Mesodermal cell (in vitro differentiated cells): ENCODE data around the gene SASH1.

Experiments used
- H3K27ac ChIP-seq: 2 replicates; pipeline ENCODE4 v1.7.0; 2013; ENCODE audit warnings: mild to moderate bottlenecking, low read depth, low read length, moderate library complexity; ENCODE audit not compliant: severe bottlenecking
- H3K36me3 ChIP-seq: 2 replicates; pipeline ENCODE4 v1.7.1; 2013; ENCODE audit warnings: mild to moderate bottlenecking, low read length, moderate library complexity; ENCODE audit not compliant: control insufficient read depth, insufficient read depth
- H3K4me1 ChIP-seq: one replicate; pipeline ENCODE4 v1.7.1; 2013; ENCODE audit warnings: mild to moderate bottlenecking, low read length; ENCODE audit not compliant: insufficient read depth, control insufficient read depth, poor library complexity, severe bottlenecking
- H3K4me3 ChIP-seq: 2 replicates; pipeline ENCODE4 v1.7.0; 2013; ENCODE audit warnings: low read length, control low read depth, mild to moderate bottlenecking; ENCODE audit not compliant: insufficient read depth, poor library complexity, severe bottlenecking; ENCODE audit errors: extremely low read depth
- H3K9me3 ChIP-seq: 2 replicates; pipeline ENCODE4 v1.7.1; 2013; ENCODE audit warnings: mild to moderate bottlenecking, low read length, moderate library complexity; ENCODE audit not compliant: control insufficient read depth
- WGBS, 2 experiments: methylation state at CpG; one replicate each; pipeline ENCODE4 v1.1.5; 2013; ENCODE audit warnings: missing lambda C conversion rate in 2 of 2; ENCODE audit not compliant: insufficient coverage in 2 of 2; 5-methylcytosine and 5-hydroxymethylcytosine counted together

Gene SASH1

GRCh38 chr6:148328876-148329555 is 13.6 kb upstream of the SASH1 start:
- no peaks in the 10 kb centered on the region for H3K9me3 ChIP-seq
- no peak overlapping the region for H3K4me3 ChIP-seq
- peak overlapping the region; percentile 86 for H3K27ac ChIP-seq
- H3K4me1 ChIP-seq: peaks cover 12% of the 10 kb centered on the region
- no peaks in the 10 kb centered on the region for H3K36me3 ChIP-seq

- H3K36me3 ChIP-seq: no peaks in the 10 kb centered on the region
- peak overlapping the region; percentile 86 for H3K27ac ChIP-seq
- WGBS, 2 experiments: 91 to 92% methylated on average over 4 to 5 of the region's 7 CpGs
- peaks cover 12% of the 10 kb centered on the region for H3K4me1 ChIP-seq
- no peaks in the 10 kb centered on the region for H3K9me3 ChIP-seq
- no peak overlapping the region for H3K4me3 ChIP-seq
Measured at GRCh38 chr6:148329596-148330381, 12.8 kb upstream of the SASH1 start.

DNA sequence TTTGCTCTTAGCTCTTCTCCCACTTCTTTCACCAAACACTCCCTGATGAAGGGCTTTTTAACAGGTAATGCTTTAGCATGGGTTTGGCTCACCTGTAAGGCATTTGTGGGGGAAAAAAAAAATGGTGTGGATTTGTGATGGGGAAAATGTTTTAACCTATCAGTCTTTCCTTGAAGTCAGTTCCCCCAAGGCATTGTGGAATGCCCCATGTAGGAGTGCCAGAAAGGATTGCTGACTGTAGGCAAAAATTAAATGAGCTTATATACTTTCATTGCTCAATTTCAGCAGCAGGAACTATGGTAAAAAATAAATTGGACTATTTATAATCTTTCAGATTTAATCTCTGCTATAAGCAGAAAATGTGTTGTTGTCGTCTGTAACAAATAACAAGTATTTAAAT is 10.6 kb upstream of the SASH1 start:
- WGBS, 2 experiments: no CpG with 5 or more reads among the region's 1 CpG

DNA sequence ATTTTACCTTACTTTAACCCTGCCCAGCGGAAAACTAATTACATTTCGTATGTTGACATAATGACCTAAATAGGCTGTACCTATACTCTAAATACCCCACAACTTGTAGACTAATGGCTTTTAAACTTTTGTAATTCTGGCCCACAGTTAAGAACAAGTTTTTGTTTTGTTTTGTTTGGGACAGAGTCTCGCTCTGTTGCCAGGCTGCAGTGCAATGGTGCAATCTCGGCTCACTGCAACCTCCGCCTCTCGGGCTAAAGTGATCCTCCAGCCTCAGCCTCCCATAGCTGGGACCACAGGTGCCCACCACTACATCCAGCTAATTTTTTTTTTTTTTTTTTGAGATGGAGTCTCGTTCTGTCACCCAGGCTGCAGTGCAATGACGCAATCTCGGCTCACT is 5.7 kb upstream of the SASH1 start:
- 95% methylated on average over 2 of the region's 9 CpGs; no CpG with 5 or more reads in 1 of the 2 experiments for WGBS, 2 experiments
- H3K27ac ChIP-seq: no peak overlapping the region
- H3K4me3 ChIP-seq: no peak overlapping the region
- H3K4me1 ChIP-seq: peaks cover 12% of the 10 kb centered on the region
- H3K9me3 ChIP-seq: no peaks in the 10 kb centered on the region
- no peaks in the 10 kb centered on the region for H3K36me3 ChIP-seq

More for the DNA sequence above, 10.6 kb upstream of the SASH1 start:
- H3K4me3 ChIP-seq: no peak overlapping the region
- H3K9me3 ChIP-seq: no peaks in the 10 kb centered on the region
- H3K36me3 ChIP-seq: no peaks in the 10 kb centered on the region
- no peak overlapping the region for H3K27ac ChIP-seq
- H3K4me1 ChIP-seq: peaks cover 16% of the 10 kb centered on the region

GRCh38 chr6:148339766-148340165 is 2.9 kb upstream of the SASH1 start:
- no peaks in the 10 kb centered on the region for H3K36me3 ChIP-seq
- H3K9me3 ChIP-seq: no peaks in the 10 kb centered on the region
- no peak overlapping the region for H3K4me3 ChIP-seq
- peaks cover 14% of the 10 kb centered on the region for H3K4me1 ChIP-seq
- 97 to 100% methylated on average over 4 to 5 of the region's 5 CpGs for WGBS, 2 experiments
- H3K27ac ChIP-seq: no peak overlapping the region

DNA sequence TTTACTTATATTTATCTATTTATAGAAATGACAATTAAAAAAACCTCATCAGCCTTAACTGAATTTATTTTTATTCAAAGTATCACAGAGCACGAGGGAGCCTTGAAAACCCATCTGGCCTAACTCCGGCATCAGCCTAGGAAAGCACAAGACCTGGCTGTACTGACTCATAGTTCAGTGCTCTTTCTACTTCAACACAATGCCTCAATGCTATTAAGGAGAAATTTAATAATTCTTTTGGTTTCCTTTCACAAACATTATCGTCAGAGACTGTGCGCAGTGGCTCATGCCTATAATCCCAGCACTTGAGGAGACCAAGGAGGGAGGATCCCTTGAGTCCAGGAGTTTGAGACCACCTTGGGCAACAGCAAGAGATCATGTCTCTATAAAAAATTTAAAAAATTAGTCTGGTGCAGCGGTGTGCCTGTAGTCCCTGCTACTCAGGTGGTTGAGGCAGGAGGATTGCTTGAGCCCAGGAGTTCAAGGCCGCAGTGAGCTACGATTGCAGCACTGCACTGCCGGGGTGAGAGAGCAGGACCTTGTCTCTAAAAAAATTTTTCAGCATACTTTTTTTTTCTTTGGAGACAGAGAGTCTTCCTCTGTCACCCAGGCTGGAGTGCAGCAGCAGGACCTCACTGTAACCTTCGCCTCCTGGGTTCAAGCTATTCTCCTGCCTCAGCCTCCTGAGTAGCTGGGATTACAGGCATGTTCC is 1.9 kb upstream of the SASH1 start:
- no peaks in the 10 kb centered on the region for H3K36me3 ChIP-seq
- H3K4me3 ChIP-seq: no peak overlapping the region
- no peak overlapping the region for H3K27ac ChIP-seq
- 98 to 100% methylated on average over 6 to 9 of the region's 9 CpGs for WGBS, 2 experiments
- peaks cover 20% of the 10 kb centered on the region for H3K4me1 ChIP-seq
- no peaks in the 10 kb centered on the region for H3K9me3 ChIP-seq

- 0% methylated on average over 6 to 8 of the region's 8 CpGs for WGBS, 2 experiments
- peaks cover 31% of the 10 kb centered on the region for H3K4me1 ChIP-seq
Measured at GRCh38 chr6:148342100-148342349, 613 bp upstream of the SASH1 start.

GRCh38 chr6:148343047-148343782 is 577 bp downstream of the SASH1 start:
- H3K4me1 ChIP-seq: peaks cover 42% of the 10 kb centered on the region
- no peaks in the 10 kb centered on the region for H3K9me3 ChIP-seq
- 1% methylated on average over 23 to 31 of the region's 34 CpGs for WGBS, 2 experiments
- H3K4me3 ChIP-seq: peak overlapping the region; percentile 77
- H3K27ac ChIP-seq: peak overlapping the region; percentile 100
- peaks cover 4% of the 10 kb centered on the region for H3K36me3 ChIP-seq

More at GRCh38 chr6:148342100-148342349, 613 bp upstream of the SASH1 start:
- Histone ChIP-seq H3K36me3 (no peaks in the 10 kb centered on the region), H3K4me3 (peak overlapping the region; percentile 77), H3K9me3 (no peaks in the 10 kb centered on the region), H3K27ac (peak overlapping the region; percentile 100)

DNA sequence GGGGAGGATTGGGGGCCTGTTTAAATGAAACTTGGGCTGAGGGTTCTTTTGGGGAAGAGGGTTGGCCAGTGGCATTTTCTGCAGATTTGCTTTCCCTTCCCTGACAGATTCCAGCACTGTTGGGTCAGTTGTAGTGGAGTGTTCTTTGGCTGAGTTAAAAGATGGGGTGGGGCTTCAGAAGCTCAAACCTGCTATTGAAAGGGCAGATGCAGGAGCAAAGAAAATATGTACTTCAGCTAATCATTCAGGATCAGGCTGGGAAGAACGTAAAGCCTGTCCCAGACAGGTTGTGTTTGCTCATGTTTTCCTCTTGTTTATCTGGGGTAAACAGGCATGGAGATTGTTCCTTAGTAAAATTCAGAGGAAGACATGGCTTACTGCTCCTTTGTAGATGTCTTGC is 2.5 kb downstream of the SASH1 start:
- 13 to 38% methylated on average over 1 of the region's 1 CpG for WGBS, 2 experiments
- Histone ChIP-seq H3K36me3 (peaks cover 11% of the 10 kb centered on the region), H3K9me3 (no peaks in the 10 kb centered on the region), H3K4me3 (peak overlapping the region; percentile 18), H3K4me1 (peaks cover 55% of the 10 kb centered on the region), H3K27ac (peak overlapping the region; percentile 66)

- Histone ChIP-seq H3K4me3 (no peak overlapping the region), H3K4me1 (peaks cover 59% of the 10 kb centered on the region), H3K27ac (peak overlapping the region; percentile 66), H3K36me3 (peaks cover 11% of the 10 kb centered on the region), H3K9me3 (no peaks in the 10 kb centered on the region)
- 53 to 60% methylated on average over 1 to 2 of the region's 4 CpGs for WGBS, 2 experiments
Measured at GRCh38 chr6:148345578-148345977, 2.9 kb downstream of the SASH1 start.
